ENCODE measurements around the gene MACROD2.
"Not testable (repeated sequence)": the region's sequence is repeated elsewhere in the genome, so short reads cannot be mapped to it uniquely, and the experiment has no call there.

The MACROD2 gene

DNA sequence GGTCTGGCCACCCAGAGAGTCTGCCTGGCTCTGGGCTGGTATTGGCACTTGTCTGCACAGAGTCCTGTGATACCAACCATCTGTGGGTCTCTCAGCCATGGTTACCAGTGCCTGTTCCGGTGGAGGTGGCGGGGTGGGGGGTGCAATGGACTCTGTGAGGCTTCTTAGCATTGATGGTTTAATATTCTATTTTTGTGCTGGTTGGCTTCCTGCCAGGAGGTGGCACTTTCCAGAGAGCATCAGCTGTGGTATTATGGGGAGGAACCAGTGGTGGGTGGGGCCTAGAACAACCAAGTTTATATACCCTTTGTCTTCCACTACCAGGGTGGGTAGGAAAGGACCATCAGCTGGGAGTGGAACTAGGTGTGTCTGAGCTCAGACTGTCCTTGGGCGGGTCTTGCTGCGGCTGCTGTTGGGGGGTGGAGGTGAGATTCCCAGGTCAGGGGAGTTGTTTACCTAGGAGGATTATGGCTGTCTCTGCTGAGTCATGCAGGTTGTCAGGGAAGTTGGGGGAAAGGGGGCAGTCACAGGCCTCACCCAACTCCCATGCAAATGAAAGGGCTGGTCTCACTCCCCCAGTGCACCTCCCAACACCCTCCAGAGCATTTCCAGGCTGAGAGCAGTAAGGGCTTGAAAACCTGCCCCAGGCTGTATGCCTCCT lies 224.6 kb downstream of the MACROD2 start:
- ChIA-PET POLR2A (ENCODE audit: low non-redundant PET) (no interaction called here), CTCF (no interaction called here)
- peak overlapping the region; percentile 61 for H3K27ac ChIP-seq
- TF ChIP-seq, protein P1, sequence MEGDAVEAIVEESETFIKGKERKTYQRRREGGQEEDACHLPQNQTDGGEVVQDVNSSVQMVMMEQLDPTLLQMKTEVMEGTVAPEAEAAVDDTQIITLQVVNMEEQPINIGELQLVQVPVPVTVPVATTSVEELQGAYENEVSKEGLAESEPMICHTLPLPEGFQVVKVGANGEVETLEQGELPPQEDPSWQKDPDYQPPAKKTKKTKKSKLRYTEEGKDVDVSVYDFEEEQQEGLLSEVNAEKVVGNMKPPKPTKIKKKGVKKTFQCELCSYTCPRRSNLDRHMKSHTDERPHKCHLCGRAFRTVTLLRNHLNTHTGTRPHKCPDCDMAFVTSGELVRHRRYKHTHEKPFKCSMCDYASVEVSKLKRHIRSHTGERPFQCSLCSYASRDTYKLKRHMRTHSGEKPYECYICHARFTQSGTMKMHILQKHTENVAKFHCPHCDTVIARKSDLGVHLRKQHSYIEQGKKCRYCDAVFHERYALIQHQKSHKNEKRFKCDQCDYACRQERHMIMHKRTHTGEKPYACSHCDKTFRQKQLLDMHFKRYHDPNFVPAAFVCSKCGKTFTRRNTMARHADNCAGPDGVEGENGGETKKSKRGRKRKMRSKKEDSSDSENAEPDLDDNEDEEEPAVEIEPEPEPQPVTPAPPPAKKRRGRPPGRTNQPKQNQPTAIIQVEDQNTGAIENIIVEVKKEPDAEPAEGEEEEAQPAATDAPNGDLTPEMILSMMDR (conservative IDR thresholded peaks at IDR 0.05; ENCODE audit: low read depth) = no peak
- peak; percentile 51 for DNase-seq (ENCODE audit: low spot score)

GRCh38 chr20:14220986-14221385 lies 225.7 kb downstream of the MACROD2 start:
- no peak for DNase-seq (ENCODE audit: low spot score)
- CTCF ChIA-PET = no interaction called here
- POLR2A ChIA-PET (ENCODE audit: low non-redundant PET) = no interaction called here
- TF ChIP-seq, protein P1 (conservative IDR thresholded peaks at IDR 0.05; ENCODE audit: low read depth) = no peak
- H3K27ac ChIP-seq = peak overlapping the region; percentile 61

DNA sequence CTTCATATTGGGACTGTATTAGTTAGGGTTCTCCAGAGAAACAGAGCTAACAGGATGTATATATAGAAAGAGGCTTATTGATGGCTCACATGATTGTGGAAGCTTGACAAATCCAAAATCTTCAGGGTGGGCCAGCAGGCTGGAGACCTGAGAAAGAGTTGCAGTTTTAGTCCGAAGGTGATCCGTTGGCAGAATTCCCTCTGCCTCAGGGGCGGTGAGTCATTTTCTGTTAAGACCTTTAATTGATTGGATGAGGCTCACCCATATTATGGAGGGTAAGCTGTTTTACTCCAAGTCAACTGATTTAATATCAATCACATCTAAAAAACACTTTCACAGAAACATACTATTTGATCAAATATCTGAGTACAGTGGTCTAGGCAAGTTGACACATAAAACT lies 228.5 kb downstream of the MACROD2 start:
- CTCF ChIA-PET = no interaction called here
- POLR2A ChIA-PET (ENCODE audit: low non-redundant PET) = no interaction called here
- no peak overlapping the region for H3K27ac ChIP-seq
- no peak for DNase-seq (ENCODE audit: low spot score)
- TF ChIP-seq, protein P1 (conservative IDR thresholded peaks at IDR 0.05; ENCODE audit: low read depth) = no peak

GRCh38 chr20:14226051-14227049 lies 231.0 kb downstream of the MACROD2 start:
- POLR2A ChIA-PET (ENCODE audit: low non-redundant PET); DNase-seq (ENCODE audit: low spot score); H3K27ac ChIP-seq: not testable (repeated sequence)
- CTCF ChIA-PET = interaction anchor here (0.7 kb wide), 1 partner anchor 102 kb away, joined by 3 read pairs; no protein-coding TSS in a partner anchor

GRCh38 chr20:14232650-14233049 lies 237.3 kb downstream of the MACROD2 start:
- ChIA-PET CTCF (no interaction called here), POLR2A (ENCODE audit: low non-redundant PET) (no interaction called here)
- no peak for DNase-seq (ENCODE audit: low spot score)
- H3K27ac ChIP-seq = no peak overlapping the region
- TF ChIP-seq, protein P1 (conservative IDR thresholded peaks at IDR 0.05; ENCODE audit: low read depth) = no peak

DNA sequence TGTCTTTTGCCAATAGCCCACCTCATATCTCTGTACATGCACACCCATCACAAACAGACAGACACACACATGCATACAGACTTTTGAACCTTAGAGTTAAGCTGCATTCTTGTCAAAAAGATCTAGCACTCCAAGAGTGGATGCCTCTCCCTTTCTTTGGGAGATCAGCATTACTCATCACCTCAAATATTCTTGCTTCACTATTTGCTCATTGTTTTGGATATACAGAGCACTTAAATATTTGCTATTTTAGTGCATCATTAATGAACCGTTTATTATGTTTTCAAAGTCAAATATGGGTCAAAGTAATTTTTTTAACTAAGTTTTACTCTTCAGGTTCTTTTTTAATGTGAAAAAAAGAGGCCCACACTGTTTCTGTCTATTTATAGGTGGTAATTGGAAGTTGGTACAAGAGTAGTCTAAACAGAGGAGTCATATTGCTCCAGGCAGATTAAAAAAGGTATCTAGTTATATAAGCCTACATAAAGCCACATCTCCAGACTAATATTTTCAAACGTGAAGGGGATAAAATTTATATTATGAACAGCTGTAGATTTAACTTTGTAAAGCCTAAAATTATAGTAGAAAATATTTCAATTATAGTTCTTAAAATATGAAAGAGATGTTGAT lies 239.5 kb downstream of the MACROD2 start:
- TF ChIP-seq, protein P1 (conservative IDR thresholded peaks at IDR 0.05; ENCODE audit: low read depth) = no peak
- ChIA-PET CTCF (no interaction called here), POLR2A (ENCODE audit: low non-redundant PET) (no interaction called here)

More for the DNA sequence above, 239.5 kb downstream of the MACROD2 start:
- no peak overlapping the region for H3K27ac ChIP-seq
- DNase-seq (ENCODE audit: low spot score) = peak; percentile 41
